ENCODE results near the gene OSBPL10. TPM values are rescaled to one million over a fixed set of nuclear protein-coding genes. Genes with fewer than 3 reads are reported as not detected.

Gene OSBPL10
- total RNA-seq, 1 donor from 2014 or later: 27.8 TPM

DNA sequence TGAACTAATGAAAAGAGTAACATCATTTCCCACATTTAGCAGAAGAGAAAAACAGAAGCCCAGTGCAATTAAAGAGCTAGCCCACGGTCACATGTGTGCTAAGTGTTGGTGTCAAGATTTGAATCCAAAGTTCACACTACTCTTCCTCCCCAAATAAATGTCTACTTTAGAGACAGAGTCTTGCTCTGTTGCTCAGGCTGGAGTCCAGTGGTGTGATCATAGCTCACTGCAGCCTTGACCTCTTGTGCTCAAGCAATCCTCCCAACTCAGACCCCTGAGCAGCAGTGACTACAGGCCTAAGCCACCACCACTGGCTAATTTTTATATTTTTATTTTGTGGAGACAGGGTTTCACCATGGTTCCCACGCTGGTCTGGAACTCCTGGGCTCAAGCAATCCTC is 4.8 kb downstream of the OSBPL10 start:
- Mint-ChIP-seq H3K4me1 (peaks cover 19% of the 10 kb centered on the region), H3K27ac (no peak overlapping the region), H3K9me3 (no peaks in the 10 kb centered on the region), H3K4me3 (no peak overlapping the region), H3K36me3 (no peaks in the 10 kb centered on the region), H3K27me3 (ENCODE audit: low read depth) (peaks cover 27% of the 10 kb centered on the region)
- TF ChIP-seq, protein P1, sequence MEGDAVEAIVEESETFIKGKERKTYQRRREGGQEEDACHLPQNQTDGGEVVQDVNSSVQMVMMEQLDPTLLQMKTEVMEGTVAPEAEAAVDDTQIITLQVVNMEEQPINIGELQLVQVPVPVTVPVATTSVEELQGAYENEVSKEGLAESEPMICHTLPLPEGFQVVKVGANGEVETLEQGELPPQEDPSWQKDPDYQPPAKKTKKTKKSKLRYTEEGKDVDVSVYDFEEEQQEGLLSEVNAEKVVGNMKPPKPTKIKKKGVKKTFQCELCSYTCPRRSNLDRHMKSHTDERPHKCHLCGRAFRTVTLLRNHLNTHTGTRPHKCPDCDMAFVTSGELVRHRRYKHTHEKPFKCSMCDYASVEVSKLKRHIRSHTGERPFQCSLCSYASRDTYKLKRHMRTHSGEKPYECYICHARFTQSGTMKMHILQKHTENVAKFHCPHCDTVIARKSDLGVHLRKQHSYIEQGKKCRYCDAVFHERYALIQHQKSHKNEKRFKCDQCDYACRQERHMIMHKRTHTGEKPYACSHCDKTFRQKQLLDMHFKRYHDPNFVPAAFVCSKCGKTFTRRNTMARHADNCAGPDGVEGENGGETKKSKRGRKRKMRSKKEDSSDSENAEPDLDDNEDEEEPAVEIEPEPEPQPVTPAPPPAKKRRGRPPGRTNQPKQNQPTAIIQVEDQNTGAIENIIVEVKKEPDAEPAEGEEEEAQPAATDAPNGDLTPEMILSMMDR (IDR thresholded peaks at IDR 0.05; ENCODE audit: unreplicated experiment): no peak
- DNase-seq (ENCODE audit: low spot score in 2 of 2, unreplicated experiment in 2 of 2): no peak

- Mint-ChIP-seq H3K4me3 (no peak overlapping the region), H3K9me3 (no peaks in the 10 kb centered on the region), H3K36me3 (no peaks in the 10 kb centered on the region), H3K27me3 (ENCODE audit: low read depth) (peaks cover 25% of the 10 kb centered on the region), H3K4me1 (peaks cover 26% of the 10 kb centered on the region), H3K27ac (peak overlapping the region; percentile 28)
- TF ChIP-seq, protein P1 (IDR thresholded peaks at IDR 0.05; ENCODE audit: unreplicated experiment): no peak
- DNase-seq (ENCODE audit: low spot score in 2 of 2, unreplicated experiment in 2 of 2): no peak
Observed at GRCh38 chr3:31974964-31975363, 6.1 kb downstream of the OSBPL10 start.

DNA sequence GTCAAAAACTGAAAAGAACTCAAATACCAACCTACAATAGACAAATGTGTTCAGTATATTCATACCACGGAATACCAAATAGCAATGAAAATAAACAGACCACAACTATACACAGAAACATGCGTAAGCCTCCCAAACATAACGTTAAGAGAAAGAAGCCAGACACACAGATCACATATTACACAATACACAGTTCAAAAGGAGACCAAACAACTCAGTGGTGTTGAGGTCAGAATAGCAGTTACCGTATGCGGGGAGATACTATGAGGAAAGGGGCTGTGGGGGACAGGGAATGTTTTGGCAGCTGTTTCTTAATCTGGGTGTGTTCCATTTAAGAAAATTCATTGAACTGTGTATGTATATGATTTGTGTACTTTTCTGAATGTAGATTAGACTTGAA is 6.6 kb downstream of the OSBPL10 start:
- peaks cover 23% of the 10 kb centered on the region for H3K27me3 Mint-ChIP-seq (ENCODE audit: low read depth)
- peaks cover 25% of the 10 kb centered on the region for H3K4me1 Mint-ChIP-seq
- no peaks in the 10 kb centered on the region for H3K9me3 Mint-ChIP-seq
- TF ChIP-seq, protein P1 (IDR thresholded peaks at IDR 0.05; ENCODE audit: unreplicated experiment): no peak
- no peak for DNase-seq (ENCODE audit: low spot score in 2 of 2, unreplicated experiment in 2 of 2)
- no peak overlapping the region for H3K4me3 Mint-ChIP-seq
- no peaks in the 10 kb centered on the region for H3K36me3 Mint-ChIP-seq
- peak overlapping the region; percentile 28 for H3K27ac Mint-ChIP-seq

DNA sequence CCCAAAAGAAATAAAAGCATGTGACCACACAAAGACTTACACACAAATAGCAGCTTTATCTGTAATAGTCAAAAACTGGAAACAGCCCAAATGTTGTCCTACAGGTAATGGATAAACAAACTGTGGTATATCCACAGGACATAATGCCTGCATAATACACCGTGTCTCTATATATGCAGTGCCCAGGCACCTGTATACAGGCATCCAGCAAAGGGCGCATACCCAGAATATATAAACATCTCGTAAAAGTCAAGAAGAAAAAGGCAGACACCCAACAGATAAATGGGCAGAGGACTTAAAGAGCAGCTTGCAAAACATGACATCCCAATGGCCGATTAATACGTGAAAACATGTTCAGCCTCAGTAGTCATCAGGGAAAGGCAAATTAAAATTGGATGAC is 7.2 kb downstream of the OSBPL10 start:
- no peaks in the 10 kb centered on the region for H3K9me3 Mint-ChIP-seq
- no peaks in the 10 kb centered on the region for H3K36me3 Mint-ChIP-seq
- no peak overlapping the region for H3K4me3 Mint-ChIP-seq
- DNase-seq (ENCODE audit: low spot score in 2 of 2, unreplicated experiment in 2 of 2): no peak
- H3K27ac Mint-ChIP-seq: no peak overlapping the region
- peaks cover 16% of the 10 kb centered on the region for H3K27me3 Mint-ChIP-seq (ENCODE audit: low read depth)
- TF ChIP-seq, protein P1 (IDR thresholded peaks at IDR 0.05; ENCODE audit: unreplicated experiment): no peak
- peaks cover 25% of the 10 kb centered on the region for H3K4me1 Mint-ChIP-seq

DNA sequence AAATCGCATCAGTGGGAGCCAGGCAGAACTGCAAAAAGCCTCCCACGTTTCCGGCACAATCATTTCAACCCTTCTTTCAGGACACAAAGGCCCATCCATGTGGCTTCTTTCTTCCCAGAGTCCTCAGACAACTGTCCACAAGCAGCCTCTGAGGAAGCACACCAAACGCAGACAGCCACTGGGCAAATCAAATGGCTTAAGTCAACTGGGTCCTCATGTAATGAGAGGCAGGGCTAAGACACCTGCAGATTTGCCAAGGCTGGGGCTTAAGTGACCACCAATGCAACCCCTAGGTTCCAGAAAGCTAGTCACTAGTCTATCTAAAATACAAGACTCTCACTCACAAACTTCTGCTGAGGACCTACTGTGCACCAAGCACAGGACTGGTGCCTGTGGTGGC is 8.0 kb downstream of the OSBPL10 start:
- TF ChIP-seq, protein P1 (IDR thresholded peaks at IDR 0.05; ENCODE audit: unreplicated experiment): no peak
- Mint-ChIP-seq H3K9me3 (no peaks in the 10 kb centered on the region), H3K36me3 (no peaks in the 10 kb centered on the region), H3K4me1 (peaks cover 31% of the 10 kb centered on the region), H3K27ac (no peak overlapping the region), H3K4me3 (no peak overlapping the region), H3K27me3 (ENCODE audit: low read depth) (peaks cover 10% of the 10 kb centered on the region)
- no peak for DNase-seq (ENCODE audit: low spot score in 2 of 2, unreplicated experiment in 2 of 2)

DNA sequence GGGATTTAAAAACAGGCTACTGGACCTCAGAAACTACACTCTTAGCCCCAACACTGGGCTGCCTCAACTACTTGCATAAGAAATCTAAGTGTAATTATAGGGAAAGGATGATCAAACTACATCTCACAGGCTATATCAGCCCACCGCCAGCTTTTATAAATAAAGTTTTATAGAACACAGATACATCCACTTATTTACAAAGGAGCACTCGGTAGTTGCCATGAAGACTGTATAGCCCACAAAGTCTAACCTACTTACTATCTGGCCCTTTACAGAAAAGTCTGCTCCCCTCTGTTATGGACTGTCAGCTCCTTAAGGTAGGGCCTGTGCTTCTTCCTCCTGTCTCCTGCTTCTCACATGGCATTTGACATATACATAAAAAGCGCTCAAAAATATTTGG is 9.5 kb downstream of the OSBPL10 start:
- Mint-ChIP-seq H3K36me3 (no peaks in the 10 kb centered on the region), H3K4me1 (peaks cover 35% of the 10 kb centered on the region), H3K9me3 (no peaks in the 10 kb centered on the region), H3K27me3 (ENCODE audit: low read depth) (peaks cover 1% of the 10 kb centered on the region), H3K4me3 (no peak overlapping the region), H3K27ac (no peak overlapping the region)
- TF ChIP-seq, protein P1 (IDR thresholded peaks at IDR 0.05; ENCODE audit: unreplicated experiment): no peak
- no peak for DNase-seq (ENCODE audit: low spot score in 2 of 2, unreplicated experiment in 2 of 2)

Measured in mesothelial cell of epicardium (in vitro differentiated cells).